Ramos (cell line): ENCODE measurements around the gene KRTDAP.

Experiments used
- in situ Hi-C: fragments of 300-500 bp; cut with MboI; formaldehyde crosslinking; loops from one replicate; pipeline ENCODE4 v1.14.3; 2022; ENCODE audit warnings: low sequenced_read_pairs; ENCODE audit not compliant: unreplicated experiment

KRTDAP gene

DNA sequence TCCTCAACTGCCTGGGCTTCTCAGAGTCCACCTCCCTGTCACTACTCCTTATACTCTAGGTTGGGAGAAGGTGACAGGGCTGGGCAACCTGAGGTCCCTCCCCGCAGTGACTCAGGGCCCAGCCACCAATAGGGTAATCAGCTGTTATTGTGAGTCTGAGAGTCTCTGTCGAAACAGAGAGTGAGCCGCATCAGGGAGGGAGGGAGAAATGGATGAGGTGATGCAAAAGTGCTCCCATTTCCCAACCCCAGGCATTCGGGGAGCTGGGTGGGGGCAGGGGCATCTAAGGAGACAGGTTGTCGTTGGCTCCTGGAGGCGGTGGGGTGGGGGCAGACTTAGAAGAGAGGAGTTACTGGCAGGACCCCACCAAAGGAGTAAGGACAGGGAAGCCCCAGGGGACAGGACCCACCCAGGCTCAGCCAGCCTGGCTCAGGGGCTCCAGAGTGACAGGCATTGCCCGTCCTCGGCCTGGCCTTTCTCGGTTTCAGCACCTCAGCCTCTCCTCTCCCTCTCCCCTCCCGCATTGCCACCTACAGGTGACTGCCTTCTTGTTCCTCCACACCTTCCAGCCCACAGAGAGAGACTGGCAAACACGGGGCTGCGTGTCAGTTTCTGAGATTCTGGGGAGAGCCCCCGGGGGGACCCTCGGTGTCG, 23.5 kb upstream of the KRTDAP start, which contains the start of gene DMKN:
Gene DMKN, minus strand, starts transcription at position 22 of the 654 bp plus-strand sequence. CDS start 174 bp downstream, outside the sequence.
- in situ Hi-C loops: no loop called here

DNA sequence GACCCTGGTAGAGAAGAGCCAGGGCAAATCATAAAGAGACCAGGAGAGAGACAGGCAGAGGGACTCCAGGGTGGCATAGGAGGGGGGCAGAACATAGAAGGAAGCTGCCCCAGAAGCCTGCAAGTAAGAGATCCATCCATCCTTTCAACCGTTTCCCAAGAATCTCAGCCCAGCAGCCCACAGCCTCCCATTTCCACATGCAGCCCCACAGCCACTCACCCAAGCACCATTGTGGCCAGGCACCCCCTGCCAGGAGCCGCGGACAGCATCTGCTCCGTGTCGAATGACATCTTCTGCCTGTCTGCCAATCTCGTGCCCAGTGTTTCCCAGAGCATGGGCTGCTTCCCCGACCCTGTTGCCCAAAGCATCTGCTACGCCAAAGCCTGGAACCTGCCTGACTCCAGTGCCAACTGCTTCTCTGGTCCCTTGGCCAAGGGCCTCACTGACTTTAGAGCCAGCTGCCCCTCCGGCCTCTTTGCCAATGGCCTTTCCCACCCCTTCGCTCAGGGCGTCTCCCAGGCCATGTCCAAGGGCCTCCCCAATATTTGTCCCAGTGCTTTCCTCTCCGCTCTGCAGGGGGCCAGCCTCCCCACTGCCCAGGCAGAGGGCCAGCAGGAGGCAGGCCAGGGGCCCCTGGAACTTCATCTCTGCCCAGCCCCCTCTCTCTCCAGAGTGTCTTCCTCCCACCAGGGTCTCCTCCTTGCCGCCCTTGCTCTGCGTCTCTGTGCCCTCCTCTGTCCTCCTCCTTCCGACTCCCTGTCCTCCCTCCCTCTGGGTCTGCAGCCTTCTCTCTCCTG, 22.8 kb upstream of the KRTDAP start:
- in situ Hi-C loops: no loop called here

DNA sequence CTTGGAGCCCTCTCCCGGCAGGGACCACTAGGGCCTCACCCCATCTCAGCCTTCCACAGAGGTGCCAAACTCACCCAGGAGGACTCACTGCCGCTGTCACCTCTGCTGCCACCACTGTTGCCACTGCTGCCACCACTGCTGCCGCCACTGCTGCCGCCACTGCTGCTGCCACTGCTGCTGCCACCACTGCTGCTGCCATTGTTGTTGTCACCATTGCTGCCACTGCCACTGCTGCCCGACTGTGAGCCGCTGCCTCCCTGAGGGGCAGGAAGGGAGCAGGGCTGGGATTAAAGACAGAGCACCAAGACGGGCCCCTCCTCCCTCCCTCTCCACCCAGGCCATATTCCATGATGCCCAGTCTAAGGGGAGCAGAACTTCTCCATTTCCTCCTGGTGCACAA, 21.1 kb upstream of the KRTDAP start:
- in situ Hi-C loops: no loop called here

DNA sequence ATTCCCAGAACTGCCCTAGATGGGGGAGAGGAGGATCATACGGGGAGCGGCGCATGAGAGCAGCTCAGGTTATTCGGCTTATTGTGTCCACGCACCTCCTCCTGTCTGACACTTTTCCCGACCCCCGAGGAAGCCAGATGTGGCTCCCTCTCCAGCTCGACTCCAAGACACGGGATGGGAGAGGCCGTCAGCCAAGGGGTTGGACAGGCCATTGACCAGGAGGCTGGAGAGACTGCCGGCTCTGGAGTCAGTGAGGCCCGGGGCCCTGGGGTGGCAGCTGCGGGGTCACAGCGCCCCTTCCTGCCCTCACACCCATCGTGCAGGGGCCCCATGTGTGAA, 20.3 kb upstream of the KRTDAP start:
- in situ Hi-C loops: no loop called here

DNA sequence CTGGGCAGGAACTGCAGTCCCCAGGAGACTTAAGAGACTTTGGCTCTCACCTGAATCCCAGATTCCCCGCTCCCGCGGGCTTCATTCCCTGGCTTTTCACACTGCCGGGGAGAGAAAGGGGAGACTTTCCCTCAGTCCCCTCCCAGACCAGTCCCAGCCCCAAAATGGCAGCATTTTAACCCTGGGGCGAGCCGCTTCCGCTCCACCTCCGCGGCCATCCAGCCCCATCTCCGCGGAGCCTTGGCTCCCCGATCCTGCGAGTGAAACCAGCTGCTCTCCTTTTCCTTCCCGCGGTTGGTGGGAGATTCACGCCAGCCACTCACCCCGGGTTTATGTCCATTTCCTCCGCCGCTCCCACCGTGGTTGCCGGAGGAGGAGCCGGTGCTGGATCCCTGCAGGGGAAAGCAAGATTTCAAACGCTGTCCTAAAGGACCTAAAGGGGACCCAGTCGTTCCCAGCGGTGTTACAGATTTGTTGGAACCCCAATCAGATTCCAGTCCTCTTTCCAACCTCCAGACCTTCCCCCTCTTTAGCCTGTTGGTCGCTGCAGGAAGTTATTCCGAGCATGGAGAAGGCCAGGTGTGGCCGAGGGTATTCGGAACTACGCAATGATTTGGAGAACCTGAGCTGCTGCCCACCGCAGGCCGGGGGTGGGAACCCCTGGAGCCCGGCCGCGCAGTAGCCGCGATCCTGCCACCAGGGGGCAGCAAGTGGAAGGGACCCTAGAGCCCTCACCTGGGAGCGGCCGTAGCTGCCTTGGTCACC, 19.8 kb upstream of the KRTDAP start:
- in situ Hi-C loops: no loop called here

DNA sequence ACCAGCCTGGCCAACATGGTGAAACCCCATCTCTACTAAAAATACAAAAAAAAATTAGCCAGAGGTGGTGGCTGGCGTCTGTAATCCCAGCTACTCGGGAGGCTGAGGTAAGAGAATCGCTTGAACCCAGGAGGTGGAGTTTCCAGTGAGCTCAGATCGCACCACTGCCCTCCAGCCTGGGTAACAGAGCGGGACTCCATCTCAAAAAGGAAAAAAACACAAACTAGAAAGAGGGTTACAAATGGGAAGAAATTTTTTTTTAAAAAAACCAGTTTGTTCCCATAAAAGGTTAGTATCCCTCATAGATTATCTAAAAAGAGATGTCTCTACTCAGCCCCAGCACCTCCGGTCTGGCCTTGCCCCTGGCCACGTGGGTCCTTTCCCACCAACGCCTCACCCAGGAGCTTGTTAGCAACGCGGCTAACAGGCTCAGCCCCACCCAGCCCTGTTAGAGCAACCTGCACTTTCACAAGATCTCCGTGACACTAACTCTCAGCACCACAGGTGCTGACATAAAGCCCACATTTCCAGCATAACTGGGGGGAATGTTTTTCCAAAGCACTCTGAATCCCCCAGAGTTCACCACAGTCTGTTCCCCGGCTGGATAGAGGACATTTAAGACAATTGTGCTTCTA, 18.9 kb upstream of the KRTDAP start:
- in situ Hi-C loops: no loop called here

DNA sequence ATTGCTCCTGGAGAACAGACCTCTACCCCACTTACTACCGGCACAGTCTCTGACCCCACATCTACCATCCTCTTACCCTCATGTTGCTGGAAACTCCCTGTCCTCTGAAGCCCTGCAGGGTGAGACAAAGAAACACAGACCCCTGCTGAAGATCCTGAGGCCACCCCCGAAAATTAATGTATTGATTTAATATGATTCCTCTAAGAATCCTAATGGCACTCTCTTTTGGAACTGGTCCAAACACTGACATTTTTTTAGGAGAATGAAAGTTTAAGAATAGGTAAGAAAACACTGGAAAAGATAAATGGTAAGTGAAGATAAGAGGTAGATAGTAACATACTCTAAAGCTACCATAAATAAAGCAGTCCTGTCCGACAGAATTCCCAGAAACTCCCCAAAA, 17.9 kb upstream of the KRTDAP start:
- in situ Hi-C loops: no loop called here

DNA sequence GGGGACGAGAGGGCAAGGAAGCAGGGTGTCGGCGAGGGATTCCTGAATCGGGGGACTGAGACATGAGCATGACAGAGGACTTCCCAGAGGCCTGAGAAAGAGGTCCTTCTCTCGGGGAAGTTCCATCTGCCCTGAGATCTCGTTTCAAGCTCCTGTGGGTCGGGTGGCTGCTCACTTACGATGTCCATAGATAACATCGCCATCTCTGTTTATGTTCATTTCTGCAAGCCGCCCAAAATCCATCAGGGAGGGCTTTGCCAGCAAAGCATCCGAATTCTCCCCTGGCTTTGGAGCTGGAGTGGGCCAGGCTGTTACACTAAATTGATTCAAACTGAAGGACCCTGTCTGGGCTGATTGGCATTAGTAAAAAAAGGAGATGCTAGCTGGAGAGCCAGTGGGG, 17.3 kb upstream of the KRTDAP start:
- in situ Hi-C loops: no loop called here

DNA sequence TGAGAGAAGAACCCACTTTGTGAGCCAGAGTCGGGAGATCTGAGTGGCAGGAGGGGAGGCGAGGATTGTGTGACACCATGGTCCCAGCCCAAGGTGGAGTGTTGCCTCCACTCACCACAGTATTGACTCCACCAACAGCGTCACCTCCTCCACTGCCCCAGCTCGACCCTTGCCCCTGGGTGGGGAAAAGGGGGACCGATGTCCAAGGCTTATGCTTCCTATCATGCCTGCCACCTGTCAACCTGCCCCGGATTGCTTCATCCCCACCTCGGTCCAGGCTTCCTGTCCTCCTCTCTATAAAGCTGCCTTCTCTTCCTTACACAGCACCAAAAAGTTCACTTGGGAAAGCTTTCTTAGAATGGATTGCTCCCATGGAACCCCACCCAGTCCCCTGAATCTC, 15.7 kb upstream of the KRTDAP start:
- in situ Hi-C loops: no loop called here

DNA sequence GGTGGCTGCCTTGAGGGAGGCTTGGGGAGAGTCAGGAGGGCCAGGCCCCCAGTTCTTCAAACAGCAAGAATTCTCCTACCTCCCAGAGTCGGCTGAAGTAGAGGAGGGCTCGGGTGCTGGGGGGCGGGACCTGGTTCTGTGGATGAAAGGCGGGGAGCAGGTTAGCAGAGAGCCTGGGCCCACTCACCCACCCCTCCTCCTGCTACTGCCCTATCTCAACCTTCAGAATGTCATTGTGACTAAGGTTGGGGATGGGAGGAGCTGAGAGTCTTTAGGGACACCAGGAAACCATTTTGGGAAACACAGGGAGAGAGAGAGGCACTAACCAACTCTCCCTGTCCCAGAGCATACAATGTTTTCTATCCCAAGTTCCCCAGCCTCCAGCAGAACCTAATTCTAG, 12.5 kb upstream of the KRTDAP start:
- in situ Hi-C loops: no loop called here

DNA sequence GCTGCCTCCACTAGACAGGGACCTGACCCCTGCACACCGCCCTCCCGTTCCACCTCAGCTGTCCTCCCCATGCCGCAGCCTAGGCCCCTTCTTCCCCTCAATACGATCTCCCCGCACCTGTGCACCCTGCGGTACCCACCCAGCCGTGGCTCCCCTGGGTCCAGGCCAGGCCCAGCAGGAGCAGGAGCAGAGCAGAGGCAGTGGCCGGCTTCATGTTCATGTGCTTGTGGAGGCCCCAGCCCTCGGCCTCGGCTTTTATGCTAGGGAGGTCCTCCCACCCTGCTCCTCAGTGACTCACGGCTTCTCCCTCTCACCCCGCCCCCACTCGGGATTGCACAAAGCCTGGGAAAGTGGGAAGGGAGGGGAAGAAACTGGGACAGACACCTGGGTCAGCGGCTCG, 11.4 kb upstream of the KRTDAP start:
- in situ Hi-C loops: no loop called here

DNA sequence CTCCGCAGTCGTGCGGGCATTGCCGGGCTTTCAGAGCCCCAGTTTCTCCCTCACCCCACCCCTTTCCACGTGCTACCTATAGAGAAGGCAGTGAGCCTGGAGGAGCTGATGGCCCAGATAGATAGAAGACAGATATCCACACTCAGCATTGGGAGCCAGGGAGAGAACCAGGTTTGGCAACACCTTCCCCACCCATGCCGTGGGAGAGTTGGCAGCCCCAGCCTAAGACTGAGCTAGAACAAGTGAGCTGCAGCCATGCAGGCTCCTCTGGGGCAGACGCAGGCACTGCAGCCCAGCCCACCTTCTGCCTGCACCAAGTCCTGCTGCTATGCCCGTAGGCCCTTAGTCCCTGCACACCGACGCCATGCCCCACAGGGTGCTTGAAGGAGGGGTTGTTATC, 10.3 kb upstream of the KRTDAP start:
- in situ Hi-C loops: no loop called here

DNA sequence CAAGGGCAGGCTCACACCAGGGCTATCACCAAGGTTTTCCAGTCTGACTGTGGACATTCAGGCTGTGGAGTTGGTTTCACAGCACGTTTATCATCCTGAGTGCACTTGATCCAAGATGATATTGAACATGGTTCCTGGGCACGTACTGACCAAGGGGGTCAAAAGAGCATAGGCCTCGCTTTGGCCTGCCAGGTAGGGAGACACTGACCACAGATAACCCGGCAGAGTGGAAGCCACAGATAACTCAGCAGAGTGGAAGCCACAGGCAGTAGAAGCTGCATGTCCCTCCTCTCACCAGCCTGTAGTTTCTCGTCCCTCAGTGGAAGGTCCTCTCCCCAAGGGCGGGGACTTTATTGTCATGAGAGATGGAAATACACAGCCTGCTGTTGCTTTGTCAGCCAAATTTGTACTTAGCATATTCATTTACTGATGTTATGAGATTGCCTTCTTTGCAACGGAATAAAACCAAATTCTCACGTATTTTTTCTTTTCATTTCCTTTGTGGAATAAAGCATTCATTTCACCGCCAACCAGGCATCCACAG, 8.8 kb upstream of the KRTDAP start:
- in situ Hi-C loops: no loop called here

DNA sequence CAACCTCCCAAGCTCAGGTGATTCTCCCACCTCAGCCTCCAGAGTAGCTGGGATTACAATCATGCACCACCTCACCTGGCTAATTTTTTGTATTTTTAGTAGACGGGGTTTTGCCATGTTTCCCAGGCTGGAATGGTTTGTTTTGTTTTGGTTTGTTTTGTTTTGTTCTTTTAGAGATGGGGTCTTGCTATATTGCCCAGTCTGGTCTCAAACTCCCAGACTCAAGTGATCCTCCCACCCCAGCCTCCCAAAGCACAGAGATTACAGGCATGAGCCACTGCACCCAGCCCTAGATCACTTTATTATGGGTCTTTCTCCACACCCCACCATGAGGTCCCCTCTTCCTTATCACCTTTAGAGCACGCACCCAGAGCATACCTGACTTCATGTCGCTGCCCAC, 8.0 kb upstream of the KRTDAP start:
- in situ Hi-C loops: no loop called here

DNA sequence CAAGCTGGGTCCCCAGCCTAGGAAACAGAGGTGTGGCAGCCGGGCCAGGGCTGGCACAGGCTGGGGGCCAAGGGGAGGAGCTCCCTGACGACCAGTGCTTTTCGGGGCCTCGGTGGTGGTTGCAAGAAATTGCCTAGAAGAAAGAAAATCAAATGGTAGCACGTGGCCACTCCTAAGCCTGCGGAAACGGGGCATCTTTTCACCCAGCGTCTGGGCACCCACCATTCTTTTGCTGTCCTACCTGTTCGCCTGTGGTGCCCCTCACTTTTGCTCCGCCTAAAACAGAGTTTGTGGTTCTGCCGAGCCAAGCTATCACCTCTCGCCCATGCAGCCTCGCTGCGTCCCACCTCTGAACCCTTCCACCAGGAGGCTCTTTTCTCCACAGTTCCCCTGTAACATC, 7.1 kb upstream of the KRTDAP start:
- in situ Hi-C loops: no loop called here

DNA sequence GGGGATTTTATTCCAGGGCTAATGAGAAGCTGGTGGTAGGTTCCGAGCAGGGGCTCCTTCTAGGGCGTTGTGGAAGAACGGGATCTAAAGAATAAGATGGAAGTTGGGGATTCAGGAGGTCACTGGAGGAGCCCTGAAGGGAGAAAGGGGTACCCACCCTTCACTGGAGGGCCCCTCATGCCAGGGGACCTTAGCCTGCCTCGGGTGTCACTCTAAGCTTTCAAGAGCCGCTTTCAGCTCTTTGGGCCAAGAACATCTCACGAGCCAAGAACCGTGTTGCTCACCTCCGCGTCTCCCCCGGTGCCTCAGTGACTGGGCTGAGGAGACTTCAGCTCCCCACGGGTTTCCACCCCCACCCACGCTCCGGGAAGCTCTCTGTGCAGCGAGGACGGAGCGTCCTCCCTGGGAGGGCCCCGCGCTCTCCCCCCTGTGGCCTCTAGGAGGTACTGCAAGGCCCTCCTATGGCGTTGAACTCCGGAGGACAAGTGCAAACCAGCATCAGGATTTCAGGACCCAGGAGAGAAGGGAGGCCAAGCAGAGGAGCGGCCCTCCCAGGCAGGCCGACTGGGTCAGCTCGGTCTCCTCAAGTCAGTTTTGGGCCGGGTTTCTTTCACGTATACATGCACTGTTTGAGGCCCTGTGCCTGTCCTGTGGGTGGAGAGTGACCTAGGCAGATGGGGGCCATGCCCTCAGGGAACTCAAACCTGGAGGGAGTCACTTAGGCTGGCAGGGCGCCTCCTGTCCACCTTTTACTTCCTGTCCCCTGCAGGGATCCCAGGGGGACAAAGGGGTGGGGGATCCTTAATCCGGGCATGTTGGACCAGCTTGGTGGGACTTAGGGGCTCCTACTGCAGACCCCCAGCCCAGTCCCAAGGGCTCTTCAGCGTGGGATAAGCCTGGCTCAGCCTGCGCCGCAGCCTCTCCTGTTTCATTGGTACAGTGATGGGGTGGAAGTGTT, 5.1 kb upstream of the KRTDAP start:
- in situ Hi-C loops: no loop called here

DNA sequence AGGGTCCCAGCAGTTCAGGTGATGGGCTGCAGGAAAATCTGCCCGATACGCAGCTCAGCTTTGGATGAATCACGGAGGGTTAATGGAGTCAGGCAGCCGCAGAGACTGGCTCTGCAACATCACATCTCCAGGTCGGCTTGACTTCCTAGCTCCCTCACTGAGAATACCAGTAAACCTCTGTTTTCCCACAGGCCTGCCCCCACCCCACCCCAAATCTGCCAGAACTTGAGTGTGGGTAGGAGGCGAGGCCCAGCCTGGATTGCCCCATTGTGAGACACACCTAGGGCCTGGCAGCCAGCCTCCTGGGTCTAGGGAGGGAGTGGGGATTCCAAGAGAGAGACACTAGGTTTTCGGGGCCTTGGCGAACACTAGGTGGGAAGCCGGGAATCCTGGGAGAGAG, 3.7 kb upstream of the KRTDAP start:
- in situ Hi-C loops: no loop called here

DNA sequence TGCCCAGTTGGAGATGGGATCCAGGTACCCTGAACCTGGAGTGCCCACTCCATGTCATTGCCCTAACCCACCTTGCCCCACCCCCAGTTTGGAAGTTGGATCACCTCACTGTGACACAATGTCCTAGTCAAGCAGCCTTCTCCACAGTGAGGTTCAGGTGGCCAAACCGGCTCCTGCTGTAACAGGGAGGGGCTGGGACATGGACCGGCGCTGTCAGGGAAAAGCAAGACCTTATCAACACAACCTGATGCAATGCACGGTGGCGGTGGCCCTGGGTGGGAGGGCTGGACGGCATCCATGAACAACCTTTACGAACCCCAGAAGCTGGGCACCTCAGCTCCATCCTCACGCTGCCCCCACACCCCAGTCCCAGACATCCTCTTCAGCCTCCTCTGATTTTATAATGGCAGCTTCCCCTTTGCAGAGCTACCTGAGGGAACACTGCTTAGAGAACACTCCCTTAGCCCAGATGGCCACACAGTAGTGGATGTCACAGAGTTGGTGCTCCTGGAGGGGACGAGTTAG, 1.6 kb upstream of the KRTDAP start:
- in situ Hi-C loops: no loop called here

DNA sequence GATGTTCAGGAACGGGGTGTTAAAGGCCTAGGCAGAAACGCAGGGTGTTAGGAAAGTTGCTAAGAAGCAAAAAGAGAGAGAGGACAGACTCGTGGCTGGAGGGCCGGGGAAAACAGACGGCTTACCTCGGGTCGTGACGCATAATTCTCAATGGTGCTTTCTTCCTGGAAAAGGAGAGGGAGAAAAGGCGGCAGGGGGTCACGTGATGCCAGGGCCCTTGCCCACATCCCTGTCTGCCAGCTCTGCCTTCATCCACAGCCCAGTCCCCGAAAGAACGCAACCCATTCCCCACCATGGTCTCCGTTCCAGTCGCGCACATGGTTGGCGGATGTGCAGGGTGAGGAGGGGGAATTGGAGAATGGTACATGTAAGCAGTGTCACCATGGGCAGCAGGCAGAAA, 1.6 kb downstream of the KRTDAP start:
- in situ Hi-C loops: no loop called here
